Measurements from ENCODE around the gene ADAM11. TPM values are rescaled to one million over a fixed set of nuclear protein-coding genes. Genes with fewer than 3 reads are reported as not detected.

ADAM11 gene
- total and polyA plus RNA-seq, 12 donors = 0.05 to 0.80 (median 0.32) TPM; not detected in 2

DNA sequence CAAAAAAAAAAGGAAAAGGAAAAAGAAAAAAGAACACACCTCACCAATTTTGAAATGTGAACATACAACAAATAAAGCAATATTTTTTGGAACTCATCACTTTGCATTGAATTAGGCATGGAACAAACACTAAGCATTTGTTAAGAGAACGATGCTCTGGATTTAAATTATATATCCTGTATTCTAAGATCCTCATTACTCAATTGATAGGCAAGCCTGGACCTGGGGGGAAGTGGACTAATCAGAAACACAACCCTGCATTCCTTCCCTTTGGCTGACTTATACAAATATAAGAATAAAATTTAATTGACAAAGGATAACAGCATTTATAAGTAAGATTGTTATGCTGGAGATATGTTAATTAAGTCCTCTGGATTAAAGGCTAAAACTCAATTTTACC lies 69.1 kb downstream of the ADAM11 start:
- intact Hi-C loops (cut with DNase I) = no loop called here
- peaks cover 10 to 17% of the 10 kb centered on the region in 2 donors for H3K4me1 ChIP-seq (replicated peaks in 1 of 2)

GRCh38 chr17:44828919-44829522 lies 70.2 kb downstream of the ADAM11 start:
- peaks cover 58% of the 10 kb centered on the region for H3K27me3 ChIP-seq
- 5 to 11% (median 8%) methylated on average over 21 of the region's 21 CpGs for WGBS, 4 donors
- peak overlapping the region in 2 of 4 donors; percentile 13 to 63 for H3K4me3 ChIP-seq
- H3K36me3 ChIP-seq (replicated peaks in 1 of 2) = no peaks in the 10 kb centered on the region
- H3K4me1 ChIP-seq (replicated peaks in 1 of 2) = peaks cover 10 to 17% of the 10 kb centered on the region in 2 donors
- no peak for DNase-seq
- TF ChIP-seq POLR2A (IDR thresholded peaks at IDR 0.05) = no peak
- TF ChIP-seq, protein P1, sequence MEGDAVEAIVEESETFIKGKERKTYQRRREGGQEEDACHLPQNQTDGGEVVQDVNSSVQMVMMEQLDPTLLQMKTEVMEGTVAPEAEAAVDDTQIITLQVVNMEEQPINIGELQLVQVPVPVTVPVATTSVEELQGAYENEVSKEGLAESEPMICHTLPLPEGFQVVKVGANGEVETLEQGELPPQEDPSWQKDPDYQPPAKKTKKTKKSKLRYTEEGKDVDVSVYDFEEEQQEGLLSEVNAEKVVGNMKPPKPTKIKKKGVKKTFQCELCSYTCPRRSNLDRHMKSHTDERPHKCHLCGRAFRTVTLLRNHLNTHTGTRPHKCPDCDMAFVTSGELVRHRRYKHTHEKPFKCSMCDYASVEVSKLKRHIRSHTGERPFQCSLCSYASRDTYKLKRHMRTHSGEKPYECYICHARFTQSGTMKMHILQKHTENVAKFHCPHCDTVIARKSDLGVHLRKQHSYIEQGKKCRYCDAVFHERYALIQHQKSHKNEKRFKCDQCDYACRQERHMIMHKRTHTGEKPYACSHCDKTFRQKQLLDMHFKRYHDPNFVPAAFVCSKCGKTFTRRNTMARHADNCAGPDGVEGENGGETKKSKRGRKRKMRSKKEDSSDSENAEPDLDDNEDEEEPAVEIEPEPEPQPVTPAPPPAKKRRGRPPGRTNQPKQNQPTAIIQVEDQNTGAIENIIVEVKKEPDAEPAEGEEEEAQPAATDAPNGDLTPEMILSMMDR (IDR thresholded peaks at IDR 0.05) = no peak
- no peaks in the 10 kb centered on the region for H3K9me3 ChIP-seq (replicated peaks in 1 of 3)
- H3K27ac ChIP-seq = peak overlapping the region in 1 of 5 donors; percentile 5
- intact Hi-C loops (cut with DNase I) = no loop called here

More for the DNA sequence above, 69.1 kb downstream of the ADAM11 start:
- no peak for TF ChIP-seq POLR2A (IDR thresholded peaks at IDR 0.05)
- TF ChIP-seq, protein P1 (IDR thresholded peaks at IDR 0.05) = no peak
- no peaks in the 10 kb centered on the region for H3K36me3 ChIP-seq (replicated peaks in 1 of 2)
- 82 to 95% (median 88%) methylated on average over 1 of the region's 1 CpG for WGBS, 4 donors
- no peak overlapping the region for H3K27ac ChIP-seq
- H3K27me3 ChIP-seq = peaks cover 60% of the 10 kb centered on the region
- no peak for DNase-seq
- H3K4me3 ChIP-seq = no peak overlapping the region
- H3K9me3 ChIP-seq (replicated peaks in 1 of 3) = no peaks in the 10 kb centered on the region

- peaks cover 58% of the 10 kb centered on the region for H3K27me3 ChIP-seq
- peaks cover 10 to 17% of the 10 kb centered on the region in 2 donors for H3K4me1 ChIP-seq (replicated peaks in 1 of 2)
- TF ChIP-seq, protein P1 (IDR thresholded peaks at IDR 0.05) = no peak
- no peak for TF ChIP-seq POLR2A (IDR thresholded peaks at IDR 0.05)
- peak in 3 of 7 donors; percentile 10 to 28 (median 22) for DNase-seq
- H3K9me3 ChIP-seq (replicated peaks in 1 of 3) = no peaks in the 10 kb centered on the region
- 0 to 5% (median 1%) methylated on average over 13 to 114 of the region's 123 CpGs; no CpG with 5 or more reads in 1 of the 4 donors for whole genome bisulfite sequencing, 4 donors
- intact Hi-C loops (cut with DNase I) = no loop called here
- H3K36me3 ChIP-seq (replicated peaks in 1 of 2) = no peaks in the 10 kb centered on the region
- peak within 1 kb of the TSS in 1 of 5 donors; percentile 5 for H3K27ac ChIP-seq
- peak within 1 kb of the TSS in 2 of 4 donors; percentile 13 to 63 for H3K4me3 ChIP-seq
These were observed 71.0 kb downstream of the ADAM11 start, which contains the start of gene GJC1 for GRCh38 chr17:44829523-44830358. Gene GJC1 (minus strand): TSS chr17:44830287. CDS start chr17:44805817, 24,470 bp downstream.

Data from adrenal gland (tissue), 12 donors.